IPS-NIHi7 (cell line): Measurements from ENCODE around the gene SLC22A17.
"Not testable (repeated sequence)": the region's sequence is repeated elsewhere in the genome, so short reads cannot be mapped to it uniquely, and the experiment has no call there.

ENCODE experiments used
- DNase-seq: peaks from one replicate; pipeline ENCODE4 v3.0.0; 2012; ENCODE audit warnings: mixed read lengths; ENCODE audit errors: extremely low spot score

The SLC22A17 gene

DNA sequence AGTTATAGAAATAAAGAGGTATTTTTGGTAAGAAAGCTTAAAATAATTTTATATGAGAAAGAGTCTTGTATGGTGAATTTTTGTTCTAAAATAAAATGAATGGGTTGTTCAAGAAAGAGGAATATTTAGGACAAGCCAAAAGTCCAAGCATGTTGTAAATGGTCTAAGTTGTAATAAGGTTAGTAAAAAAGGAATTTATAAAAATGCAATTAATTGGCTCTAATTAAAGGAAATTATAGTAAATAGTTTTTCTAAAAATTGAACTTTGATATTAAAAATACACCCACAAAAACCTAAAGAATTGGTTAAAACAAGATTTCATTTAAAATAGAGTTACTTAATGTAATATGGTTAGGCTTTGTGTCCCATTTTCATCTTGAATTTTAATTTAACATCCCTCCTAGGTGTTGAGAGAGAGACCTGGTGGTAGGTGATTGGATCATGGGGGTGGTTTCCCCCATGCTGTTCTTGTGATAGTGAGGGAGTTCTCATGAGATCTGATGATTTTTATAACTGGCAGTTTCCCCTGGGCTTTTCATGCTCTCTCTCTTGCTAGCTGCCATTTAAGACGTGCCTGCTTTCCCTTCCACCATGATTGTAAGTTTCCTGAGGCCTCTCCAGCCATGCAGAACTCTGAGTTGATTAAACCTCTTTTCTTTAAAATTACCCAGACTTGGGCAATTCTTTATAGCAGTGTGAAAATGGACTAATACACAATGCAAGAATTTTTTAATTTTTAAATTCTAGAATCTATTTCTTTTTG is 13.0 kb downstream of the SLC22A17 start:
- DNase-seq = no peak

DNA sequence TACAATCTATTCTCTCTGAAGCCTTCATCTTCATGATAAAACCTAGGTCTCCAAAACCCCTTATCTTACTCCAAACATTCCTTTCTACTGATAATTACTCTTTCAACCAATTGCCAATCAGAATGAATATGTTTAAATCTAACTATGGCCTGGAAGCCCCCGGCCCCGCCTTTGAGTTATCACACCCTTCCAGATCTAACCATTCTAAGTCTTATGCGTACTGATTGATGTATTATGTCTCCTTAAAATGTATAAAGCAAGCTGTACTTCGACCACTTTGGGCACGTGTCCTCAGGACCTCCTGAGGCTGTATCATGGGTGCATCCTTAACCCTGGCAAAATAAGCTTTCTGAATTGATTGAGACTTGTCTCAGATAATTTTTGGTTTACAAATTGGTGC is 17.1 kb downstream of the SLC22A17 start:
- DNase-seq = no peak

DNA sequence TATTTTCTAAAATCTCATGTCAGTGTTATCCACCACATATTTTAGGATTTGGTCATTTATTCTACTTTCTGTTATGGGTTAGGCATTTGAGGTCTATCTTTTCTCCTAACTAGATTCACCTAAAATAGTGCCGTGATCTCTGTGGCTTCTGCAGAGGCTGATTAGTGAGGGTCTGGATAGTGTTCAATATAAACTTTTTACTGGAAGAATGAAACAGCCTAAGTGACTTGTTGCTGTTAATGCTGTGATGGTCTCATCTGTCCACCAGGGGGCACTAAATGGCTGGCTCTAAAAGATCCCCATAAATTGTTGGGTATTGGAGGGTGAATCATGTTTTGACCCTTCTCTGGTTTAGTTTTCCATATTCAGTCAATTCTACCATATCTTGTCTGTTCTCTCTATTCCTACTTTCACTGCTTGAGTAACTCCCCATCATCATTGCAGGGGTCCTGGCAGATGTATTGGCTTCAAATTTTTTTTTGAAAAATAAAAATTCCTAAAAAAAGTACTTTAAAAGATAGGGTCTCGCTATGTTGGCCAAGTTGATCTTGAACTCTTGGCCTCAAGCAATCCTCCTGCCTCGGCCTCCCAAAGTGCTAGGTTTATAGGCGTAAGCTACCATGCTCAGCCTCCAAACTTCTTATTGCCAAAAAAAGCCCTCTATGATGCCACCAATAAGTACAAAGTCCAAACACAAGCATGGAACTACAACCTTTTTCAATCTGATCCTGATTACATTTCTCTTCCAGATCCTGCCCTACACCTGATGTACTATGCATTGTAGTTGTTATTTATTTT is 24.5 kb downstream of the SLC22A17 start:
- peak; percentile 78 for DNase-seq

DNA sequence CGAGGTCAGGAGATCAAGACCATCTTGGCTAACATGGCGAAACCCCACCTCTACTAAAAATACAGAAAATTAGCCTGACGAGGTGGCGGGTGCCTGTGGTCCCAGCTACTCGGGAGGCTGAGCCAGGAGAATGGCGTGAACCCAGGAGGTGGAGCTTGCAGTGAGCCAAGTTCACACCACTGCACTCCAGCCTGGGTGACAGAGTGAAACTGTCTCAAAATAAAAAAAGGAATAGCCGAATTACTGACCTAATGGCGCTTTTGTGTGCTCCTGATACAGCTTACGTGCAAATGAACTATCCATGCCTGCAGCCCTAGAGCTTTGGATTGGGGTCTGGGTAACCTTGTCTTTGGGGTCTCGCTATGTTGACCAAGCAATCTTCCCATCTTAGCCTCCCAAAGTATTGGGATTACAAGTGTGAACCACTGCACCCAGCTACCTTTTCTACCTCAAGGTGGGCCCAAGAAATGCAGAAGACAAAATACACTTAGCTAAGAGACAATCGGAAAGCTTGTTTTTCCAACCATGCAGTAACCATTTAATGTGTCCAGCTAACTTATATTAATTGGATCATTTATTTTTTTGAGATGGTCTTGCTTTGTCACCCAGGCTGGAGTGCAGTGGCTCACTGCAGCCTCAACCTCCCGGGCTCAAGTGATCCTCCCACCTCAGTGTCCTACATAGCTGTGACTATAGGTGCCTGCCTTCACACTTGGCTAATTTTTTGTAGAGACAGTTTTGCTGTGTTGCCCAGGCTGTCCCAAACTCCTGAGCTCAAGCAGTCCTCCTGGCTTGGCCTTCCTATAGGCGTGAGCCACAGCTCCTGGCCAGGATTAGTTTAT is 26.0 kb downstream of the SLC22A17 start:
- DNase-seq = no peak

DNA sequence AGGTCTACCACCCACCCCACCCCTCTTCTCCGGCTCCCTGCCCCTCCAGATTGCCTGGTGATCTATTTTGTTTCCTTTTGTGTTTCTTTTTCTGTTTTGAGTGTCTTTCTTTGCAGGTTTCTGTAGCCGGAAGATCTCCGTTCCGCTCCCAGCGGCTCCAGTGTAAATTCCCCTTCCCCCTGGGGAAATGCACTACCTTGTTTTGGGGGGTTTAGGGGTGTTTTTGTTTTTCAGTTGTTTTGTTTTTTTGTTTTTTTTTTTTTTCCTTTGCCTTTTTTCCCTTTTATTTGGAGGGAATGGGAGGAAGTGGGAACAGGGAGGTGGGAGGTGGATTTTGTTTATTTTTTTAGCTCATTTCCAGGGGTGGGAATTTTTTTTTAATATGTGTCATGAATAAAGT is 26.9 kb downstream of the SLC22A17 start:
- DNase-seq = not testable (repeated sequence)

DNA sequence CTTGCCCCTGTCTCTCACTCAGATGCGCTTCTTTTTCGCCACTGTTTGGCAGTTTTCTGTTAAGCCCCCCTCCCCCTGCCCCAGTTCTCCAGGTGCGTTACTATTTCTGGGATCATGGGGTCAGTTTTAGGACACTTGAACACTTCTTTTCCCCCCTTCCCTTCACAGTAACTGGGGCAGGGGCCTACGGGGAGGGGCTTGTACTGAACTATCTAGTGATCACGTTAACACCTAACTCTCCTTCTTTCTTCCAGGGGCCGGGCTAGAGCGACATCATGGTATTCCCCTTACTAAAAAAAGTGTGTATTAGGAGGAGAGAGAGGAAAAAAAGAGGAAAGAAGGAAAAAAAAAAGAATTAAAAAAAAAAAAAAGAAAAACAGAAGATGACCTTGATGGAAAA is 27.7 kb downstream of the SLC22A17 start:
- DNase-seq = no peak

DNA sequence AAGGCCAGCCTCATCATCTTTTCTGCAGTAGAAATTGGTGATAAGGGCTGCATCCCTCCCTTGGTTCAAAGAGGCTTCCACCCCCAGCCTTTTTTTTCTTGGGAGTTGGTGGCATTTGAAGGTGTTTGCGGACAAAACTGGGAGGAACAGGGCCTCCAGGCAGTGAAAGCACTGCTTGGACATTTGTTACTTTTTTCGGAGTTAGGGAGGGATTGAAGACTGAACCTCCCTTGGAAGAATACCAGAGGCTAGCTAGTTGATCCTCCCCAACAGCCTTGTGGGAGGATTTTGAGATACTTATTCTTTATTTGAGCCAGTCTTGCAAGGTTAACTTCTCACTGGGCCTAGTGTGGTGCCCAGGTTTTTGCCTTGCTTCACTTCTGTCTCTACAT is 28.2 kb downstream of the SLC22A17 start:
- no peak for DNase-seq

DNA sequence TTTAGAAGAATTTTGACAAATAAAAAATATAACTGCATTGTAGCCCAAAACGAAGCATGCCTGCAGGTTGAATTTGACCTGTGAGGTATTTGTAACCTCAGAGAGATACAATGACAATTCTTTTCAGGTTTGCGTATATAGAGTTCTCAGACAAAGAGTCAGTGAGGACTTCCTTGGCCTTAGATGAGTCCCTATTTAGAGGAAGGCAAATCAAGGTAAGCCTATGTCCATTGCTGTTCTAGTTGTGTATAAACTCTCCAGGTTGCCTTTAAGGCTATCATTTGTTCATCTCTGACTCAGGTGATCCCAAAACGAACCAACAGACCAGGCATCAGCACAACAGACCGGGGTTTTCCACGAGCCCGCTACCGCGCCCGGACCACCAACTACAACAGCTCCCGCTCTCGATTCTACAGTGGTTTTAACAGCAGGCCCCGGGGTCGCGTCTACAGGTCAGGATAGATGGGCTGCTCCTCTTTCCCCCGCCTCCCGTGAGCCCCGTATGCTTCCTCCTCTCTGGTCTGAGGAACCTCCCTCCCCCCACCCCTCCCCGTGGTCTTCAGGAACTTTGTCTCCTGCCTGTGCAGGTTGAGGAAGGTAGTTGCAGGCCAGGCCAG is 28.7 kb downstream of the SLC22A17 start:
- DNase-seq = no peak

DNA sequence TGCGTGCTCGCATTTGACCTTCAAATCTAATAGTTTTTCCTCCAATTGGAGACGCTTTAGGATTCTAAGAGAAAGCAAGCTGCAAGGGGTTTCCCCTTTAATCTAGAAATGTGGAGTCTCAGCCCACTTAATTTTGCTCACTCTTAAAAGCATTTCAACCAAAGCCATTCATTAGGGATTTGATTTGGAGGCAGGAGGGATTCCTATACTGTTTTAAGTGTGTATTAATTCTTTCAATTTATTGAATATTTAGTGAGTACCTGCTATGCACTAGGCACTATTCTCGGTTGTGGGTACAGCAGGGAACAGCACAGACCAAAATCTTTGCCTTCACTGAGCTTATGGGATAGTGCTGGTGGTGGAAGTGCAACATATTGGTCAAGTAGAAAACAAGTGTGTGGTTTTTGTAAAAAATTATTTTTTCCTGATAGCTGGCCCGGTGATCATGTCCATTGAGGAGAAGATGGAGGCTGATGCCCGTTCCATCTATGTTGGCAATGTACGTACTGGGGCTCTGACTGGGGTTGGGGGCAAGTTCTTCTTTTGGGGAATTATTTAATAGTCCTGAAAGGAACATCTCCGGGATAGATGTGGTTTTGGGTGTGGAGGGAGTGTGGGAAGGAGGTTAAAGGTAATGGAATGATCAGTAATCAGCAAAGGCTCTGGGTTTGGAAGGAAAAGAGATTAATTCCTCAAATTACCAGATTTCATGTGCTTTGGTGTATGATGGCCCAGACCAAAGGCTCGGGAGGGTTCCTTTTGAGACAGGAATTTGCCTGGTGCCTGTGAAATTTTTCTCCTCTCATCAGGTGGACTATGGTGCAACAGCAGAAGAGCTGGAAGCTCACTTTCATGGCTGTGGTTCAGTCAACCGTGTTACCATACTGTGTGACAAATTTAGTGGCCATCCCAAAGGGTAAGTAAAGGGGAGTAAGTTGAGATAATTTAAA is 29.8 kb downstream of the SLC22A17 start:
- no peak for DNase-seq

DNA sequence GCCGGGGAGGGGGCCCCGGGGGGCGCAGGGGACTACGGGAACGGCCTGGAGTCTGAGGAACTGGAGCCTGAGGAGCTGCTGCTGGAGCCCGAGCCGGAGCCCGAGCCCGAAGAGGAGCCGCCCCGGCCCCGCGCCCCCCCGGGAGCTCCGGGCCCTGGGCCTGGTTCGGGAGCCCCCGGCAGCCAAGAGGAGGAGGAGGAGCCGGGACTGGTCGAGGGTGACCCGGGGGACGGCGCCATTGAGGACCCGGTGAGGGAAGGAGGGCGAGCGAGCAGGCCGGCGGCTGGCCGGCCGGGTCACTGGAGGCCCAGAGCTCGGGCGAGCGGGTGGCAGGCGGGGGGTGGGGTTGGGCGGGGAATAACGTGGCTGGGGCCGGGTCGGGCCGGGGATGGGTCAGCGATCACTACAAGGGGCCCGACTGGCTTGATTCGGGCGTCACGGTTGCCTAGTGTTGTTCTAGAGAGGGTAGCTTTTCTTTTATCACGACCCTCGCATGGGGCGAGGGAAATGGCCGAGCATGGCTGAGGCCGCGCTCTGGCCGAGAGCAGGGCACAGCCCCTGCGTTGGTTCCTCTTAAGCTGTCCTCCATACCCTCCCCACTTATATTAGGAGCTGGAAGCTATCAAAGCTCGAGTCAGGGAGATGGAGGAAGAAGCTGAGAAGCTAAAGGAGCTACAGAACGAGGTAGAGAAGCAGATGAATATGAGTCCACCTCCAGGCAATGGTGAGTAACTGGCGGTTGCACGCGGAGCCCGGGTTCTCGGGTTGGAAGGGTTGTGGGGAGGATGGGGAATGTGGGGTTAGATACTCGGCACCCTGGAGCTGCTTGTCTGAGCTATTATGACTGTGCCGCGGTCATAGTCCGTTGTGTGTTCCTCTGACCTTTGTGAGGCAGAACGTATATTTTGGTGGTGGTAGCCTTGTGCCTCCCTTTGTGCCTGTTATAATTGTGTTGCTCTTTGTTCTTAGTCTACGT is 30.8 kb downstream of the SLC22A17 start:
- peak; percentile 51 for DNase-seq

DNA sequence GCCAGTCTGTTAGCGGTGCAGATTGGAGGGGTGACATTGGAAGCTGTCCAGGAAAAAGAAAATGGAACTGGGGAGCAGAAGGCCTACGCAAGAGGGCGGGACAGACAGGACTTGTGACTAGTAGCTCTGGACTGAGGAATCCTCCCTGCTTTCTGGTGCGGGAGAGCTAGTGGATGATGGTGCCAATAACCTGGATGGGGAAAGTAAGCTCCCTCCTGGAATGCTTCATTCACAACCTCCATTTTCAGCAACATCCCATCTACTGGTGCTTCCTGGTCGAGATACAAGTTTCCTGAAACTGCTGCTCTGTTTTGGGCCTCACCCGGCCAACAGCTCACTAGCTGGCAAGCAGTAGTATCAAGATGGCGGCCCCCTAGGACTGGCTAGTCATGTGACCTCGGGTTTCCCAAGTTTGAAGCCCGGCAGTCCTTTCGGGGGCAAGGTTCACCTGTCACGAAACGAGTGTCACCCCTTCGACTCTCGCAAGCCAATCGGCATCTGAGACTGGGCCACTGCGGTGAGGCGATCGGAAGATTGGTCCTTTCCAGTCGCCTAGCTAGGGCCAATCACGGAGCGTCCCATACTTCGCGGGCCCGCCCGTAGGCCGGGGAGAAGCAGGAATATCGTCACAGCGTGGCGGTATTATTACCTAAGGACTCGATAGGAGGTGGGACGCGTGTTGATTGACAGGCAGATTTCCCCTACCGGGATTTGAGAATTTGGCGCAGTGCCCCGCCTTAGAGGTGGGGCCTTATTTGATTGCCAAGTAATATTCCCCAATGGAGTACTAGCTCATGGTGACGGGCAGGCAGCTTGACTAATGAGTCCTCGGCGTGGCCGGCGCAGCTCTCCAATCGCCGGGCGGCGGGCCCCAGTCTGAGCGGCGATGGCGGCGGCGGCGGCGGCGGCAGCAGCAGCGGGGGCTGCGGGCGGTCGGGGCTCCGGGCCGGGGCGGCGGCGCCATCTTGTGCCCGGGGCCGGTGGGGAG is 31.8 kb downstream of the SLC22A17 start, which contains the start of gene PABPN1:
Gene PABPN1, plus strand, starts transcription at position 874 of the 988 bp plus-strand sequence. Its CDS starts 13 bp downstream, at position 887.
- peak; percentile 96 for DNase-seq

DNA sequence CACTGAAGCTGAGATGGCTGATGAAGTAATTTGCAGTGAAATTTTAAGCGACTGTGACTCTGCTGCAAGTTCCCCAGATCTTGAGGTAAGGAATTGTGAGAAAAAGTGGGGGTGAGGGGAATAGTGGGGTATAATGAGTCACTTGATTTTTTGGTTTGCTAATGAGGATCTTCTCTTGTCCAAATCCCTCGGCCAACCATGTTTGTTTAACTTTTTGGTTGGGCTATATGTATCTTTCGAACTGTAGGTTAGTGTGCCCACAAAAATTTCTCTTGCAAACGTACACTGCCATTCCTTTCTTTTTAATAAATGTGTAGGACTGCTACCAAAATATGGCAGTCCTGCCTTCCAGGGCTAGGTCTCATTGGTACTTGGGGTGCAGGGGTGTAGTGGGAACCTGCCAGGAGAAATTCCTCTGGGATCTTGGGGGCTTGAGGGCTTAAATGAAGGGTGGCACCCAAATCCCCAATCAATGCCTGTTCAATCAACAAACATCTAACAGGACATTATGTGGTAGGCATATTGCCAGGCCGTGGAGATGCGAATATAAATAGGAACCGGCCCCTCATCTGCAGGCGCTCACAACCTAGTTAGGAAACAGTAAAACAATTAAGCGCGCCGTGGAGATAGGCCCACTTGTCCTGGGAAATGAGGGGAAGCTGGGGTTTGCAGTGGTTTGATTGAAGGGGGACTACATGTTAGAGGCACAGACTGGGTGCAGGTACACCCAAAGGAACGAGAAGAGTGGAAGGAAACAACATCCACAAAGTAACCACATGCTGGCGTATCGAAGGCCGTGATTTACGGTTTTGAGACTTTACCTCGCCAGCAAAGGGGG is 32.7 kb downstream of the SLC22A17 start:
- DNase-seq = no peak

DNA sequence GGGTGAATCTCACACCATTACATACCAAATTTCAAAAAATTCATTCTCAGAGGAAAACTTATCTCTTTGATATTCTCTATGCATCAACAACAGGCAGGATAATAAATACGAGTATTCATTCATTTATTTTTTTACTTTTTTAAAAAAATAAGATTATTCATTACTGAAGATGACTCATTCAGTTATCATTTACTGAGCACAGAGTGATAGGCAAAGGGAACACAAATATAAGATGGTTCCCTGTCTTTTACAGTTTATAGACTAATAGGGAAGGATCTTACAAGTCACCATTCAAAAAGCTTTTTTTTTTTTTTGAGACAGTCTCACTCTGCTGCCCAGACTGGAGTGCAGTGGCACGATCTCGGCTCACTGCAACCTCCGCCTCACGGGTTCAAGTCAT is 36.4 kb downstream of the SLC22A17 start:
- no peak for DNase-seq

DNA sequence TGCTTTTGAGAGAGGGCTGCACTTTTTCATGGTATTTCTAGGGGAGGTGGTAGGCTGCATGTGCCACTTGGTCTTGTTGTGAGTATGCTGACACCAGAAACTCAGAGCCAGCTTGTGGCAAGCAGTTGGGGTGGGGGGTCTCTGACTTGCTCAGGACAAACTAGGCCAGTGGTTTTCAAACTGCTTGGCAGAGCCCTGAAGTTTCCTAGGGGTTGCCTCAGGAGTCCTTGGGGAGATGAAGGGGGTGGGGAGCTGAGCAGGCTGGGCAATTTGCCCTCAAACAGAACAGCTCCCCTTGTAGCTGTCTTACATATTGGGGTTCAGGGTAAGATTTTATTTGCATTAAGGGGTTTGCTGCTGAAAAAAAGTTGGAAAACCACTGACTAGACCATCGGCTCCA is 42.1 kb downstream of the SLC22A17 start:
- no peak for DNase-seq

DNA sequence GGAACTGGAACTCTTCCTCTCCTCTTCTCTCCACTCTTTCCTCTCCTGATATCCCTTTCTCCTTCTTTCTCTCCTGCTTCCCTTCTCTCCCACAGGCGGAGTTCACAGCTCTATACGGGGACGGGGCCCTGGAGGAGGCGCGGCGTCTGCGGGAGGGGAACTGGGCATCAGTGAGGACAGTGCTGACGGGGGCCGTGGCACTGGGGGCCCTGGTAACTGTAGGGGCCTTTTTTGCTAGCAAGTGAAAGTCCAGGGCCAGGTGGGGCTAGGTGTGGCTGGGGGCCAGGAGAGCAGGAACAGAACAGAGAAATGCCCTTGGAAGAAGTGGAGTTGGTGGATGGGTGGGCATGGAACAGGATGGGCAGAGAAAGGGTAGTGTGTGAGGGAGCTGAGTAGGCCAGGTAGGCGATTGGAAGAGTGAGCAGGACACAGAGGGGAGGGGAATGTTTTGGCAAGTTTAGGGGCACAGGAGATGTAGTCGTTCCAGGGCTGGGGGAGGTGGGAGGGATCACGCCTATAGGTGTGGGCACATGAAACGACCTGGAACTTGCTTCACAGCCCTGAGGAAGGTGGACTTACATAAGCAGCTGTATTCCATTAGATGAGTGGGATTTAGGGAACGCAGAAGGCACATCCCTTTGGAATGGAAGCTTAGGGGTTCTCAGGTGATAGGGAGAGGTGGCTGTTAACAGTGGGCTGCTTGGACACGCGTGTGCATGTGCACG is 43.8 kb downstream of the SLC22A17 start:
- no peak for DNase-seq
